ENCODE data around the gene PDLIM5. TPM values are rescaled to one million over a fixed set of nuclear protein-coding genes. Genes with fewer than 3 reads are reported as not detected.

Gene PDLIM5
- total and polyA plus RNA-seq, 7 donors = 215 to 840 (median 480) TPM

GRCh38 chr4:94571715-94572114 lies 120.0 kb downstream of the PDLIM5 start:
- peak in 2 of 4 donors; percentile 43 to 55 for ATAC-seq
- DNase-seq = no peak
- Histone ChIP-seq H3K36me3 (ENCODE audit: insufficient read depth in 1 of 2, low read depth in 1 of 2) (peaks cover 0 to 34% of the 10 kb centered on the region in 2 donors), H3K27me3 (ENCODE audit: insufficient read depth in 3 of 3, low read length in 2 of 3) (no peaks in the 10 kb centered on the region), H3K27ac (peak overlapping the region; percentile 46), H3K4me3 (no peak overlapping the region), H3K4me1 (peaks cover 63% of the 10 kb centered on the region), H3K9me3 (no peaks in the 10 kb centered on the region)
- no peak for TF ChIP-seq CTCF (IDR thresholded peaks at IDR 0.05)
- intact Hi-C loops (cut with DNase I) = no loop called here
- 76 to 93% (median 77%) methylated on average over 2 of the region's 2 CpGs for WGBS, 3 donors

GRCh38 chr4:94574050-94574449 lies 122.3 kb downstream of the PDLIM5 start:
- intact Hi-C loops (cut with DNase I) = no loop called here
- Histone ChIP-seq H3K36me3 (ENCODE audit: insufficient read depth in 1 of 2, low read depth in 1 of 2) (peaks cover 0 to 36% of the 10 kb centered on the region in 2 donors), H3K9me3 (no peaks in the 10 kb centered on the region), H3K4me1 (peaks cover 74% of the 10 kb centered on the region), H3K27me3 (ENCODE audit: insufficient read depth in 3 of 3, low read length in 2 of 3) (no peaks in the 10 kb centered on the region), H3K4me3 (no peak overlapping the region), H3K27ac (no peak overlapping the region)
- DNase-seq = no peak
- TF ChIP-seq CTCF (IDR thresholded peaks at IDR 0.05) = no peak
- no peak for ATAC-seq
- 85 to 92% (median 87%) methylated on average over 9 of the region's 9 CpGs for WGBS, 3 donors

- Histone ChIP-seq H3K9me3 (no peaks in the 10 kb centered on the region), H3K4me1 (peaks cover 75% of the 10 kb centered on the region), H3K27ac (no peak overlapping the region), H3K4me3 (no peak overlapping the region), H3K36me3 (ENCODE audit: insufficient read depth in 1 of 2, low read depth in 1 of 2) (peaks cover 0 to 36% of the 10 kb centered on the region in 2 donors), H3K27me3 (ENCODE audit: insufficient read depth in 3 of 3, low read length in 2 of 3) (no peaks in the 10 kb centered on the region)
- ATAC-seq = no peak
- no peak for DNase-seq
- intact Hi-C loops (cut with DNase I) = no loop called here
- TF ChIP-seq CTCF (IDR thresholded peaks at IDR 0.05) = no peak
- 86 to 88% (median 87%) methylated on average over 3 of the region's 3 CpGs for WGBS, 3 donors
These were observed 122.9 kb downstream of the PDLIM5 start for GRCh38 chr4:94574616-94575015.

GRCh38 chr4:94575652-94576051 lies 123.9 kb downstream of the PDLIM5 start:
- Histone ChIP-seq H3K27ac (peak overlapping the region; percentile 31), H3K4me3 (no peak overlapping the region), H3K9me3 (no peaks in the 10 kb centered on the region), H3K27me3 (ENCODE audit: insufficient read depth in 3 of 3, low read length in 2 of 3) (no peaks in the 10 kb centered on the region), H3K4me1 (peaks cover 72% of the 10 kb centered on the region), H3K36me3 (ENCODE audit: insufficient read depth in 1 of 2, low read depth in 1 of 2) (peaks cover 0 to 36% of the 10 kb centered on the region in 2 donors)
- intact Hi-C loops (cut with DNase I) = no loop called here
- no peak for TF ChIP-seq CTCF (IDR thresholded peaks at IDR 0.05)
- no peak for DNase-seq
- ATAC-seq = peak; percentile 20 to 33 (median 22)
- WGBS, 3 donors = 59 to 81% (median 69%) methylated on average over 10 of the region's 10 CpGs

GRCh38 chr4:94576210-94576609 lies 124.5 kb downstream of the PDLIM5 start:
- TF ChIP-seq CTCF (IDR thresholded peaks at IDR 0.05) = no peak
- peaks cover 72% of the 10 kb centered on the region for H3K4me1 ChIP-seq
- no peaks in the 10 kb centered on the region for H3K27me3 ChIP-seq (ENCODE audit: insufficient read depth in 3 of 3, low read length in 2 of 3)
- WGBS, 3 donors = 44 to 69% (median 52%) methylated on average over 3 of the region's 3 CpGs
- peaks cover 0 to 36% of the 10 kb centered on the region in 2 donors for H3K36me3 ChIP-seq (ENCODE audit: insufficient read depth in 1 of 2, low read depth in 1 of 2)
- intact Hi-C loops (cut with DNase I) = no loop called here
- no peak overlapping the region for H3K4me3 ChIP-seq
- no peaks in the 10 kb centered on the region for H3K9me3 ChIP-seq
- DNase-seq (no peak), ATAC-seq (no peak)
- H3K27ac ChIP-seq = peak overlapping the region; percentile 31
